B cell (primary cell): ENCODE results near the gene TBX3.

Experiments used
- EZH2 ChIP-seq: IDR thresholded peaks from 2 replicates; pipeline ENCODE4 v1.6.1; 2012; ENCODE audit warnings: borderline replicate concordance, low read depth, mild to moderate bottlenecking, moderate library complexity, low read length; ENCODE audit not compliant: insufficient read depth, poor library complexity, severe bottlenecking
- TF ChIP-seq, protein P1 (sequence below): fragments of 200-600 bp; IDR thresholded peaks from one replicate; pipeline ENCODE4 v1.8.0; 2022; ENCODE audit warnings: antibody characterized with exemption, mild to moderate bottlenecking

DNA sequence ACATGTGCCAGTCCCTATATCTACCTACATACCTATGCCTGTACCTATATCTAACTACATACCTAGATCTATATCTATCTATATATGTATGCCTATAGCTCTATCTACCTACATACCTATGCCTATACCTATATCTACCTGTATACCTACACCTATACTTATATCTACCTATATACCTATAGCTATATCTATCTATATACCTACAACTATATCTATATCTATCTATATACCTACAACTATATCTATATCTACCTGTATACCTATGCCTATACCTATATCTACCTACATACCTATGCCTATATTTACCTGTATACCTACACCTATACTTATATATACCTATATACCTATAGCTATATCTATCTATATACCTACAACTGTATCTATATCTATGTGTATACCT, 56.6 kb downstream of the TBX3 start:
- TF ChIP-seq, protein P1, sequence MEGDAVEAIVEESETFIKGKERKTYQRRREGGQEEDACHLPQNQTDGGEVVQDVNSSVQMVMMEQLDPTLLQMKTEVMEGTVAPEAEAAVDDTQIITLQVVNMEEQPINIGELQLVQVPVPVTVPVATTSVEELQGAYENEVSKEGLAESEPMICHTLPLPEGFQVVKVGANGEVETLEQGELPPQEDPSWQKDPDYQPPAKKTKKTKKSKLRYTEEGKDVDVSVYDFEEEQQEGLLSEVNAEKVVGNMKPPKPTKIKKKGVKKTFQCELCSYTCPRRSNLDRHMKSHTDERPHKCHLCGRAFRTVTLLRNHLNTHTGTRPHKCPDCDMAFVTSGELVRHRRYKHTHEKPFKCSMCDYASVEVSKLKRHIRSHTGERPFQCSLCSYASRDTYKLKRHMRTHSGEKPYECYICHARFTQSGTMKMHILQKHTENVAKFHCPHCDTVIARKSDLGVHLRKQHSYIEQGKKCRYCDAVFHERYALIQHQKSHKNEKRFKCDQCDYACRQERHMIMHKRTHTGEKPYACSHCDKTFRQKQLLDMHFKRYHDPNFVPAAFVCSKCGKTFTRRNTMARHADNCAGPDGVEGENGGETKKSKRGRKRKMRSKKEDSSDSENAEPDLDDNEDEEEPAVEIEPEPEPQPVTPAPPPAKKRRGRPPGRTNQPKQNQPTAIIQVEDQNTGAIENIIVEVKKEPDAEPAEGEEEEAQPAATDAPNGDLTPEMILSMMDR: no peak
- no peak for TF ChIP-seq EZH2
